HG03060 (cell line): ENCODE data around the gene GAA.
"Not testable (repeated sequence)": the region's sequence is repeated elsewhere in the genome, so short reads cannot be mapped to it uniquely, and the experiment has no call there.

Experiments used
- ATAC-seq: cut with Tn5 transposase; IDR thresholded peaks from one replicate; pipeline ENCODE4 v1.9.1; 2021; ENCODE audit warnings: low read depth, moderate number of reproducible peaks; ENCODE audit not compliant: unreplicated experiment

Gene GAA

GRCh38 chr17:80082403-80083135 lies 18.8 kb upstream of the GAA start:
- no peak for ATAC-seq

GRCh38 chr17:80083136-80083661 lies 18.2 kb upstream of the GAA start:
- no peak for ATAC-seq

GRCh38 chr17:80084773-80085172 lies 16.6 kb upstream of the GAA start:
- ATAC-seq: no peak

- no peak for ATAC-seq
Observed at GRCh38 chr17:80086081-80086480, 15.3 kb upstream of the GAA start.

- ATAC-seq: no peak
Observed at GRCh38 chr17:80086616-80087015, 14.8 kb upstream of the GAA start.

- ATAC-seq: no peak
Observed at GRCh38 chr17:80087346-80088265, 13.8 kb upstream of the GAA start.

- no peak for ATAC-seq
Observed at GRCh38 chr17:80089762-80090161, 11.6 kb upstream of the GAA start.

- ATAC-seq: not testable (repeated sequence)
Observed at GRCh38 chr17:80090164-80090563, 11.2 kb upstream of the GAA start.

GRCh38 chr17:80091376-80091775 lies 10.0 kb upstream of the GAA start:
- ATAC-seq: no peak

- ATAC-seq: no peak
Observed at GRCh38 chr17:80092959-80093358, 8.4 kb upstream of the GAA start.

- no peak for ATAC-seq
Observed at GRCh38 chr17:80095038-80095843, 6.1 kb upstream of the GAA start.

GRCh38 chr17:80095844-80096475 lies 5.4 kb upstream of the GAA start:
- ATAC-seq: no peak

- ATAC-seq: no peak
Observed at GRCh38 chr17:80096561-80097021, 4.8 kb upstream of the GAA start.

- no peak for ATAC-seq
Observed at GRCh38 chr17:80097127-80097621, 4.2 kb upstream of the GAA start.

GRCh38 chr17:80097844-80098691 lies 3.3 kb upstream of the GAA start:
- no peak for ATAC-seq

GRCh38 chr17:80099291-80100034 lies 1.9 kb upstream of the GAA start:
- no peak for ATAC-seq

GRCh38 chr17:80100035-80100323 lies 1.4 kb upstream of the GAA start:
- ATAC-seq: no peak

GRCh38 chr17:80101946-80102663 lies 724 bp downstream of the GAA start:
- no peak for ATAC-seq
